GM23338 (cell line): Measurements from ENCODE around the gene NAA80. TPM values are rescaled to one million over a fixed set of nuclear protein-coding genes. Genes with fewer than 3 reads are reported as not detected.

Experiments
- ATAC-seq: fragments of 200-7000 bp; cut with Tn5 transposase; 3 replicates; pipeline ENCODE4 v1.9.1; 2020
- DNase-seq: peaks from one replicate; pipeline ENCODE4 v3.0.0-alpha.2; 2015; ENCODE audit warnings: low spot score
- H2AFZ ChIP-seq: fragments of 200-600 bp; sonication (generic); 2 replicates; pipeline ENCODE4 v1.8.0; 2016; ENCODE audit warnings: antibody characterized with exemption, mild to moderate bottlenecking, moderate library complexity
- H3F3A ChIP-seq: fragments of 200-600 bp; sonication (generic); replicated peaks from 2 replicates; pipeline ENCODE4 v1.8.0; 2017; ENCODE audit warnings: antibody characterized with exemption, mixed run types, low read depth
- H3K27ac ChIP-seq: fragments of 200-600 bp; sonication (generic); 2 replicates; pipeline ENCODE4 v1.6.1; 2016; ENCODE audit warnings: low read depth
- H3K27me3 ChIP-seq: fragments of 200-600 bp; sonication (generic); 2 replicates; pipeline ENCODE4 v1.8.0; 2016; ENCODE audit warnings: mild to moderate bottlenecking, mixed run types, moderate library complexity; ENCODE audit not compliant: insufficient read depth
- H3K36me3 ChIP-seq: fragments of 200-600 bp; sonication (generic); 2 replicates; pipeline ENCODE4 v1.8.0; 2016; ENCODE audit warnings: mild to moderate bottlenecking; ENCODE audit not compliant: insufficient read depth
- H3K4me1 ChIP-seq: fragments of 200-600 bp; sonication (generic); 2 replicates; pipeline ENCODE4 v1.8.0; 2016; ENCODE audit warnings: mild to moderate bottlenecking, moderate library complexity; ENCODE audit not compliant: insufficient read depth
- H3K4me2 ChIP-seq: fragments of 200-600 bp; sonication (generic); 2 replicates; pipeline ENCODE4 v1.7.1; 2017; ENCODE audit warnings: mixed run types
- H3K4me3 ChIP-seq: fragments of 200-600 bp; sonication (generic); 2 replicates; pipeline ENCODE4 v1.6.1; 2016; ENCODE audit warnings: mixed run types
- H3K79me2 ChIP-seq: fragments of 200-600 bp; sonication (generic); replicated peaks from 2 replicates; pipeline ENCODE4 v1.8.0; 2017; ENCODE audit warnings: mild to moderate bottlenecking; ENCODE audit not compliant: insufficient read depth
- H3K9me2 ChIP-seq: fragments of 200-600 bp; sonication (generic); 2 replicates; pipeline ENCODE4 v1.8.0; 2017; ENCODE audit not compliant: insufficient read depth
- H4K20me1 ChIP-seq: fragments of 200-600 bp; sonication (generic); replicated peaks from 2 replicates; pipeline ENCODE4 v1.8.0; 2017; ENCODE audit warnings: mild to moderate bottlenecking; ENCODE audit not compliant: insufficient read depth
- H3K27ac Mint-ChIP-seq: 2 replicates; pipeline ENCODE4 v1.8.0; 2020; ENCODE audit warnings: inconsistent platforms, mild to moderate bottlenecking, moderate library complexity, mixed read lengths
- H3K27me3 Mint-ChIP-seq: 3 replicates; pipeline ENCODE4 v1.8.0; 2022; ENCODE audit warnings: low read depth, mild to moderate bottlenecking, moderate library complexity, mixed read lengths, inconsistent platforms; ENCODE audit not compliant: insufficient read depth, poor library complexity
- H3K36me3 Mint-ChIP-seq: 3 replicates; pipeline ENCODE4 v1.8.0; 2021; ENCODE audit warnings: low read depth, mild to moderate bottlenecking, inconsistent platforms, moderate library complexity, mixed read lengths
- H3K4me1 Mint-ChIP-seq: 3 replicates; pipeline ENCODE4 v1.8.0; 2020; ENCODE audit warnings: mild to moderate bottlenecking, inconsistent platforms, mixed read lengths
- H3K4me3 Mint-ChIP-seq: 3 replicates; pipeline ENCODE4 v1.8.0; 2021; ENCODE audit warnings: moderate library complexity, mild to moderate bottlenecking, inconsistent platforms, mixed read lengths
- H3K9me3 Mint-ChIP-seq: 3 replicates; pipeline ENCODE4 v1.8.0; 2020; ENCODE audit warnings: moderate library complexity, mild to moderate bottlenecking, inconsistent platforms, mixed read lengths
- EZH2 ChIP-seq: fragments of 200-600 bp; sonication (generic); IDR thresholded peaks from one replicate; pipeline ENCODE4 v1.8.0; 2017; ENCODE audit warnings: antibody characterized with exemption, mild to moderate bottlenecking, low read depth; ENCODE audit not compliant: unreplicated experiment
- EZH2phosphoT487 ChIP-seq: fragments of 200-600 bp; sonication (generic); IDR thresholded peaks from one replicate; pipeline ENCODE4 v1.8.1; 2018; ENCODE audit warnings: antibody characterized with exemption; ENCODE audit not compliant: unreplicated experiment
- NANOG ChIP-seq: IDR thresholded peaks from 2 replicates; pipeline ENCODE4 v1.6.1; 2016; ENCODE audit warnings: antibody characterized with exemption, borderline replicate concordance
- POLR2AphosphoS5 ChIP-seq: IDR thresholded peaks from 2 replicates; pipeline ENCODE4 v1.6.1; 2016; ENCODE audit warnings: antibody characterized with exemption, low read depth
- REST ChIP-seq: IDR thresholded peaks from one replicate; pipeline ENCODE4 v1.6.1; 2018; ENCODE audit warnings: antibody characterized with exemption; ENCODE audit not compliant: unreplicated experiment
- STAT1 ChIP-seq: IDR thresholded peaks from one replicate; pipeline ENCODE4 v1.6.1; 2016; ENCODE audit warnings: antibody characterized with exemption; ENCODE audit not compliant: unreplicated experiment
- ZNF114 ChIP-seq: fragments of 250-450 bp; sonication (Bioruptor Pico); IDR thresholded peaks from 2 replicates; pipeline ENCODE4 v1.5.0; 2020; ENCODE audit warnings: mild to moderate bottlenecking, moderate library complexity
- ZNF331 ChIP-seq: fragments of 250-450 bp; sonication (Bioruptor Pico); IDR thresholded peaks from 2 replicates; pipeline ENCODE4 v1.5.0; 2020; ENCODE audit warnings: low read depth, mild to moderate bottlenecking, moderate library complexity
- polyA plus RNA-seq: library from polyadenylated mRNA; unstranded; fragments of >200 nt; fragmentation: Nextera tagmentation; extraction: Ambion mirVana; gene quantifications from 2 replicates; pipeline ENCODE4 v1.2.1, GENCODE V29; 2016
- total RNA-seq: library from RNA; depleted of rRNA; stranded (reverse); fragments of >200 nt; shearing (Covaris generic); gene quantifications from 2 replicates; pipeline ENCODE4 v1.2.3, GENCODE V29; 2014
- TF ChIP-seq, protein P1 (sequence below), 2 experiments: fragments of 200-600 bp in 1 of 2; sonication (generic) in 1 of 2; conservative IDR thresholded peaks; 2 replicates each; pipeline versions ENCODE4 v1.5.1 to v1.6.1; 2016 to 2017; ENCODE audit warnings: antibody characterized with exemption in 2 of 2, low read depth in 2 of 2, mild to moderate bottlenecking in 2 of 2, moderate library complexity in 1 of 2

Gene NAA80
- total and polyA plus RNA-seq, 2 experiments from 2014 or later = 12.1 to 16.7 TPM

DNA sequence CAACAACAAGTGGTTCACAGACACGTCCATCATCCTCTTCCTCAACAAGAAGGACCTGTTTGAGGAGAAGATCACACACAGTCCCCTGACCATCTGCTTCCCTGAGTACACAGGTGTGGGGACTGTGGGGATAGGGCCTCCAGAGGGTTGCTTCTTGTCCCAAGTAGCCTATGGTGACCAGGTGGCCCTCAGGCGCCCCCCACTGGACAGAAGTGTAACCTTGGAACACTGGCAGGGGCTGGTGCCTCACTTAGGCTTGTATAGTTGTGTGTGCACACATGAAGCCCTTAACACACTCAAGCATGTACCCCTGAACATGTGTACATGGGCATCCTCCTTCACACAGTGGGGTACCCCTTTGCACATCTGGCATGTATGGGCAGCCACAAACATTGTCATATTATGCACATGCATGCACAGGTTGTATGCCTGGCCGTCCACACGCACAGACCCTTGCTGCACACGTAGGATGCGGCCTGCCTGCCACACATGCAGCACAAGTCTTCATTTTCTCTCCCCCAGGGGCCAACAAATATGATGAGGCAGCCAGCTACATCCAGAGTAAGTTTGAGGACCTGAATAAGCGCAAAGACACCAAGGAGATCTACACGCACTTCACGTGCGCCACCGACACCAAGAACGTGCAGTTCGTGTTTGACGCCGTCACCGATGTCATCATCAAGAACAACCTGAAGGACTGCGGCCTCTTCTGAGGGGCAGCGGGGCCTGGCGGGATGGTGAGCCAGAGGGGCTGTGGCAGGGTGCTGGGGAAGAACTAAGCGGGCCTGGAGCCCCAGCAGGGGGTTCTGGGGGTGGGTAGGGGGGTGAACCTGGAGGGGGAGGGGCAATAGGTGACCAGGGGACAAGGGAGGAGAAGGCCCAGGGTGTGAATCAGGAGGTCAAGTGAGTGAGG, 42.0 kb downstream of the NAA80 start:
- Histone ChIP-seq H3F3A (peaks cover 30% of the 10 kb centered on the region), H2AFZ (no peak overlapping the region), H3K4me1 (peaks cover 16% of the 10 kb centered on the region), H3K27me3 (no peaks in the 10 kb centered on the region), H3K79me2 (no peaks in the 10 kb centered on the region), H3K27ac (no peak overlapping the region), H4K20me1 (no peaks in the 10 kb centered on the region; the same call in 1 of the 2 replicates), H3K4me2 (no peak overlapping the region), H3K36me3 (peaks cover 14% of the 10 kb centered on the region), H3K4me3 (no peak overlapping the region), H3K9me2 (no peaks in the 10 kb centered on the region)
- Mint-ChIP-seq H3K36me3 (peaks cover 51% of the 10 kb centered on the region), H3K27me3 (peaks cover 17% of the 10 kb centered on the region), H3K27ac (peak overlapping the region; percentile 67; the same call in 1 of the 2 replicates), H3K9me3 (no peaks in the 10 kb centered on the region; the same call in 2 of the 3 replicates), H3K4me3 (no peak overlapping the region), H3K4me1 (peaks cover 28% of the 10 kb centered on the region)
- peak; percentile 82 for DNase-seq
- peak; percentile 9 for ATAC-seq
- TF ChIP-seq, protein P1, sequence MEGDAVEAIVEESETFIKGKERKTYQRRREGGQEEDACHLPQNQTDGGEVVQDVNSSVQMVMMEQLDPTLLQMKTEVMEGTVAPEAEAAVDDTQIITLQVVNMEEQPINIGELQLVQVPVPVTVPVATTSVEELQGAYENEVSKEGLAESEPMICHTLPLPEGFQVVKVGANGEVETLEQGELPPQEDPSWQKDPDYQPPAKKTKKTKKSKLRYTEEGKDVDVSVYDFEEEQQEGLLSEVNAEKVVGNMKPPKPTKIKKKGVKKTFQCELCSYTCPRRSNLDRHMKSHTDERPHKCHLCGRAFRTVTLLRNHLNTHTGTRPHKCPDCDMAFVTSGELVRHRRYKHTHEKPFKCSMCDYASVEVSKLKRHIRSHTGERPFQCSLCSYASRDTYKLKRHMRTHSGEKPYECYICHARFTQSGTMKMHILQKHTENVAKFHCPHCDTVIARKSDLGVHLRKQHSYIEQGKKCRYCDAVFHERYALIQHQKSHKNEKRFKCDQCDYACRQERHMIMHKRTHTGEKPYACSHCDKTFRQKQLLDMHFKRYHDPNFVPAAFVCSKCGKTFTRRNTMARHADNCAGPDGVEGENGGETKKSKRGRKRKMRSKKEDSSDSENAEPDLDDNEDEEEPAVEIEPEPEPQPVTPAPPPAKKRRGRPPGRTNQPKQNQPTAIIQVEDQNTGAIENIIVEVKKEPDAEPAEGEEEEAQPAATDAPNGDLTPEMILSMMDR (conservative IDR thresholded peaks at IDR 0.05; ENCODE audit: low read depth in 2 of 2) = peak; percentile 76 to 85
- TF ChIP-seq ZNF114 (CRISPR knock-in tag) (no peak), ZNF331 (CRISPR knock-in tag) (no peak), EZH2 (no peak), EZH2phosphoT487 (no peak)

DNA sequence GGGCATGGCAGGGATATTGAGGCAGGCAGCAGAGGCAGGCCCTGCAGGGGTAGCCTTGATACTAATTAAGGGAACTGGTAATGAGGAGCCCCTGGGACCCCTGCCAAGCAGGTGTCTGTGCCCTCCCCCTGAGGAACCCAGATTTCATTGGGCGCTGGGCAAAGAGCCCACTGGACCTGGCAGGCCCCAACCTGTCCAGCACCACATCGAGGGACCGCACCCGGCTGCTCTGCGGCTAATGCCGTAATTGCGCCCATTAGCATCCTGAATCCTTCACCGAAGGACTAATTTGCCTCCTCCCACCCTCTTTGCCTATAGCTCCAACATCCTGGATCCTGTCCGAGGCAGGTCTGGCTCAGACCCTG, 44.0 kb downstream of the NAA80 start:
- H3K27me3 ChIP-seq = no peaks in the 10 kb centered on the region
- Mint-ChIP-seq H3K27me3 (peaks cover 14% of the 10 kb centered on the region), H3K4me3 (no peak overlapping the region), H3K4me1 (peaks cover 24% of the 10 kb centered on the region), H3K36me3 (peaks cover 55% of the 10 kb centered on the region), H3K27ac (no peak overlapping the region), H3K9me3 (no peaks in the 10 kb centered on the region; the same call in 2 of the 3 replicates)
- peaks cover 11% of the 10 kb centered on the region for H3K79me2 ChIP-seq
- H3K36me3 ChIP-seq = peaks cover 14% of the 10 kb centered on the region
- H3K27ac ChIP-seq = 0 out of 2 replicates have a peak overlapping the region, but pooled peaks have one; percentile 45
- H3F3A ChIP-seq = peaks cover 23% of the 10 kb centered on the region
- H3K4me3 ChIP-seq = no peak overlapping the region
- ATAC-seq (no peak), DNase-seq (no peak)
- no peak overlapping the region for H2AFZ ChIP-seq
- H3K4me1 ChIP-seq = peaks cover 6% of the 10 kb centered on the region; the same call in 1 of the 2 replicates
- H3K4me2 ChIP-seq = no peak overlapping the region
- no peaks in the 10 kb centered on the region for H3K9me2 ChIP-seq
- peaks cover 13% of the 10 kb centered on the region; the same call in 1 of the 2 replicates for H4K20me1 ChIP-seq
- TF ChIP-seq ZNF114 (CRISPR knock-in tag) (no peak), EZH2phosphoT487 (no peak), REST (no peak), NANOG (no peak), ZNF331 (CRISPR knock-in tag) (no peak), STAT1 (no peak), POLR2AphosphoS5 (no peak)
- TF ChIP-seq, protein P1 (conservative IDR thresholded peaks at IDR 0.05; ENCODE audit: low read depth in 2 of 2) = no peak
